Stimulated activated CD4-positive, alpha-beta T cell treated with anti-CD3 and anti-CD28 coated beads, Interleukin-4, amount 100 ng/mL, for 48 hours (primary cell): ENCODE data around the gene SDK1.

Source experiments
- DNase-seq, 2 donors: peaks; one replicate each; pipeline ENCODE4 v3.0.0-alpha.2; 2020; ENCODE audit warnings: low read depth in 2 of 2

SDK1 gene

GRCh38 chr7:4103352-4104091, 802.5 kb downstream of the SDK1 start:
- no peak for DNase-seq

- DNase-seq, result no peak
Observed at GRCh38 chr7:4107839-4108238, 806.8 kb downstream of the SDK1 start.

- no peak for DNase-seq
Observed at GRCh38 chr7:4108951-4109350, 807.9 kb downstream of the SDK1 start.

GRCh38 chr7:4109481-4110110, 808.5 kb downstream of the SDK1 start:
- no peak for DNase-seq

- DNase-seq, result no peak
Observed at GRCh38 chr7:4110438-4110837, 809.4 kb downstream of the SDK1 start.

- DNase-seq, result no peak
Observed at GRCh38 chr7:4111166-4111565, 810.1 kb downstream of the SDK1 start.

GRCh38 chr7:4113271-4113670, 812.2 kb downstream of the SDK1 start:
- DNase-seq, result no peak

- DNase-seq, result no peak
Observed at GRCh38 chr7:4113976-4114375, 812.9 kb downstream of the SDK1 start.

GRCh38 chr7:4115442-4115841, 814.4 kb downstream of the SDK1 start:
- DNase-seq, result no peak

- no peak for DNase-seq
Observed at GRCh38 chr7:4115941-4116610, 815.0 kb downstream of the SDK1 start.

- DNase-seq, result no peak
Observed at GRCh38 chr7:4119848-4120247, 818.8 kb downstream of the SDK1 start.

GRCh38 chr7:4123346-4123745, 822.3 kb downstream of the SDK1 start:
- no peak for DNase-seq

GRCh38 chr7:4123823-4124222, 822.8 kb downstream of the SDK1 start:
- no peak for DNase-seq

GRCh38 chr7:4124556-4125477, 823.8 kb downstream of the SDK1 start:
- no peak for DNase-seq

- DNase-seq, result no peak
Observed at GRCh38 chr7:4127909-4128560, 827.0 kb downstream of the SDK1 start.

- no peak for DNase-seq
Observed at GRCh38 chr7:4129481-4130122, 828.5 kb downstream of the SDK1 start.

GRCh38 chr7:4131063-4131462, 830.0 kb downstream of the SDK1 start:
- no peak for DNase-seq

- DNase-seq, result no peak
Observed at GRCh38 chr7:4132221-4132620, 831.2 kb downstream of the SDK1 start.

GRCh38 chr7:4133491-4134044, 832.5 kb downstream of the SDK1 start:
- DNase-seq, result no peak

- no peak for DNase-seq
Observed at GRCh38 chr7:4134204-4134603, 833.2 kb downstream of the SDK1 start.

GRCh38 chr7:4134631-4135030, 833.6 kb downstream of the SDK1 start:
- no peak for DNase-seq
